Measurements from ENCODE around the gene BABAM2.

- TF ChIP-seq CTCF (IDR thresholded peaks at IDR 0.05): no peak
- TF ChIP-seq POLR2A (IDR thresholded peaks at IDR 0.05): no peak
Measured at GRCh38 chr2:28279371-28279770, 388.8 kb downstream of the BABAM2 start.

All from right lobe of liver (tissue), 4 donors.